Keratinocyte (primary cell): ENCODE data around the gene LSM7. TPM values are rescaled to one million over a fixed set of nuclear protein-coding genes. Genes with fewer than 3 reads are reported as not detected.

Source experiments
- DNase-seq: peaks from one replicate; pipeline ENCODE4 v3.0.0-alpha.2; 2011; ENCODE audit warnings: low read depth, missing footprints, low spot score
- FAIRE-seq: peaks from 2 replicates; lab custom pipeline; 2011; peaks lifted over from hg19 to GRCh38; lab: Jason Lieb, UNC
- H2AFZ ChIP-seq: 2 replicates; pipeline ENCODE4 v1.6.0; 2012; ENCODE audit warnings: low read length, control low read depth, inconsistent platforms; ENCODE audit not compliant: control insufficient read depth
- H3K27ac ChIP-seq: 2 replicates; pipeline ENCODE4 v1.5.1; 2011; ENCODE audit warnings: low read length; ENCODE audit not compliant: control insufficient read depth, insufficient read depth
- H3K27me3 ChIP-seq: 3 replicates; pipeline ENCODE4 v1.6.0; 2011; ENCODE audit warnings: low read length; ENCODE audit not compliant: control insufficient read depth, insufficient read depth; ENCODE audit errors: extremely low read depth
- H3K36me3 ChIP-seq, 2 experiments: 2 replicates in 1 of 2; 3 replicates in 1 of 2; pipeline ENCODE4 v1.5.1; 2011; ENCODE audit warnings: low read length in 2 of 2, mild to moderate bottlenecking in 1 of 2; ENCODE audit not compliant: control insufficient read depth in 2 of 2, insufficient read depth in 2 of 2; ENCODE audit errors: extremely low read depth in 1 of 2
- H3K4me1 ChIP-seq: 3 replicates; pipeline ENCODE4 v1.5.1; 2011; ENCODE audit warnings: low read length; ENCODE audit not compliant: control insufficient read depth, insufficient read depth; ENCODE audit errors: extremely low read depth
- H3K4me2 ChIP-seq: 3 replicates; pipeline ENCODE4 v1.6.0; 2011; ENCODE audit warnings: low read depth, low read length; ENCODE audit not compliant: control insufficient read depth, insufficient read depth; ENCODE audit errors: extremely low read depth
- H3K4me3 ChIP-seq, 3 experiments: fragments of 200-600 bp in 1 of 3; sonication (generic) in 1 of 3; 2 replicates in 2 of 3; 3 replicates in 1 of 3; pipeline ENCODE4 v1.5.1; 2011 to 2016; ENCODE audit warnings: low read length in 3 of 3, mild to moderate bottlenecking in 3 of 3, control low read depth in 2 of 3, inconsistent platforms in 1 of 3, low read depth in 1 of 3, mixed read lengths in 1 of 3, mixed run types in 1 of 3, moderate library complexity in 1 of 3; ENCODE audit not compliant: control insufficient read depth in 2 of 3, insufficient read depth in 2 of 3; ENCODE audit errors: extremely low read depth in 1 of 3
- H3K79me2 ChIP-seq: 2 replicates; pipeline ENCODE4 v1.6.0; 2012; ENCODE audit warnings: low read length; ENCODE audit not compliant: control insufficient read depth, insufficient read depth
- H3K9ac ChIP-seq: 3 replicates; pipeline ENCODE4 v1.6.0; 2011; ENCODE audit warnings: low read length; ENCODE audit not compliant: control insufficient read depth, insufficient read depth; ENCODE audit errors: extremely low read depth
- H3K9me1 ChIP-seq: 3 replicates; pipeline ENCODE4 v1.6.0; 2011; ENCODE audit warnings: low read length; ENCODE audit not compliant: control insufficient read depth, insufficient read depth; ENCODE audit errors: extremely low read depth
- H3K9me3 ChIP-seq: 2 replicates; pipeline ENCODE4 v1.5.1; 2012; ENCODE audit warnings: low read depth, low read length; ENCODE audit not compliant: control insufficient read depth
- H4K20me1 ChIP-seq: 3 replicates; pipeline ENCODE4 v1.6.0; 2011; ENCODE audit warnings: low read length; ENCODE audit not compliant: control insufficient read depth, insufficient read depth; ENCODE audit errors: extremely low read depth
- EZH2 ChIP-seq: IDR thresholded peaks from one replicate; pipeline ENCODE4 v1.6.1; 2012; ENCODE audit warnings: inconsistent platforms, mild to moderate bottlenecking, low read length, moderate library complexity
- dilution Hi-C: fragments of 300-500 bp; cut with MboI; formaldehyde crosslinking; loops from one replicate; pipeline ENCODE4 v1.7.0; 2020; ENCODE audit warnings: low sequenced_read_pairs; ENCODE audit not compliant: extremely low pct_ligation_motif_present
- polyA plus RNA-seq, 5 experiments: library from polyadenylated mRNA; depleted of rRNA in 3 of 5; stranded (reverse) in 3 of 5; stranded (forward) in 1 of 5; unstranded in 1 of 5; fragments of >200 nt; gene quantifications; 1 replicate in 1 of 5; 2 replicates in 3 of 5; 3 replicates in 1 of 5; pipeline versions ENCODE4 v1.2.1 to v1.2.3, GENCODE V29; 2011 to 2012; ENCODE audit warnings: missing spikeins in 2 of 5, low read depth in 1 of 5, low replicate concordance in 1 of 5
- TF ChIP-seq, protein P1 (sequence below), 3 experiments: IDR thresholded peaks in 1 of 3; conservative IDR thresholded peaks in 1 of 3; optimal IDR thresholded peaks in 1 of 3; 2 replicates in 2 of 3; 3 replicates in 1 of 3; pipeline versions ENCODE3 to v1.5.1; 2011; ENCODE audit warnings: low read length in 3 of 3, mild to moderate bottlenecking in 3 of 3, moderate library complexity in 2 of 3, control low read depth in 1 of 3, inconsistent platforms in 1 of 3; ENCODE audit not compliant: insufficient read depth in 2 of 3; ENCODE audit errors: extremely low read depth in 1 of 3

Gene LSM7
- polyA plus RNA-seq, 1 donor (not counting 4 experiments of a cell fraction or from before 2014, with no cell fraction given), result 243 TPM

DNA sequence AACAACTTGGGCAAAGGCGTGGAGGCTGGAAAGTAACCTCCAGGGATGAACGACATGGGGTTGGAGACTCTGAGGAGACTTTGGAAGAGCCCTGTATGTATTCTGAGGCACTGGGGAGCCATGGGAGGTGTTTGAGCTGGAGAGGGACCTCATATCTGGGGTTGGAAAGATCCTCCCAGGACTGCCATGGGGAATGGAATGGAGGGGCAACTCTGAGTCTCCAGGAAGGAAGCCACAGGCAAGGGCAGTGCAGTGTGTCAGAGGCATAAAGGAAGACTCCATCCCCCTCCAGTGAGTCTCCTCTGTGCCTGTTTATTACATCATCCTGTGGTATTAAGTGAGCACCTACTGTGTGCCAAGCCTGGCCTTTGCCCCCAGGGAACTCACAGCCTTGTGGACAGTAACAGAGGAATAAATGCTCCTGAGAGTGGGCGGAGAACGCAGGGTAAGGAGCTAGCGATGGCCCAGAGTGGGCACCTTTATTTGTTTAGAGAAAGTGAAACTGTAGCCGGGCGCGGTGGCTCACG is 54.1 kb downstream of the LSM7 start:
- H3K4me2 ChIP-seq, result no peak overlapping the region
- no peak overlapping the region for H3K9ac ChIP-seq
- H3K27me3 ChIP-seq, result no peaks in the 10 kb centered on the region
- H3K9me1 ChIP-seq, result no peaks in the 10 kb centered on the region
- TF ChIP-seq, protein P1, sequence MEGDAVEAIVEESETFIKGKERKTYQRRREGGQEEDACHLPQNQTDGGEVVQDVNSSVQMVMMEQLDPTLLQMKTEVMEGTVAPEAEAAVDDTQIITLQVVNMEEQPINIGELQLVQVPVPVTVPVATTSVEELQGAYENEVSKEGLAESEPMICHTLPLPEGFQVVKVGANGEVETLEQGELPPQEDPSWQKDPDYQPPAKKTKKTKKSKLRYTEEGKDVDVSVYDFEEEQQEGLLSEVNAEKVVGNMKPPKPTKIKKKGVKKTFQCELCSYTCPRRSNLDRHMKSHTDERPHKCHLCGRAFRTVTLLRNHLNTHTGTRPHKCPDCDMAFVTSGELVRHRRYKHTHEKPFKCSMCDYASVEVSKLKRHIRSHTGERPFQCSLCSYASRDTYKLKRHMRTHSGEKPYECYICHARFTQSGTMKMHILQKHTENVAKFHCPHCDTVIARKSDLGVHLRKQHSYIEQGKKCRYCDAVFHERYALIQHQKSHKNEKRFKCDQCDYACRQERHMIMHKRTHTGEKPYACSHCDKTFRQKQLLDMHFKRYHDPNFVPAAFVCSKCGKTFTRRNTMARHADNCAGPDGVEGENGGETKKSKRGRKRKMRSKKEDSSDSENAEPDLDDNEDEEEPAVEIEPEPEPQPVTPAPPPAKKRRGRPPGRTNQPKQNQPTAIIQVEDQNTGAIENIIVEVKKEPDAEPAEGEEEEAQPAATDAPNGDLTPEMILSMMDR (optimal IDR thresholded peaks at IDR 0.05 in 1 of 3, IDR thresholded peaks at IDR 0.05 in 1 of 3, conservative IDR thresholded peaks at IDR 0.05 in 1 of 3; ENCODE audit: extremely low read depth in 1 of 3, insufficient read depth in 2 of 3, low read length in 3 of 3), result no peak
- no peak for TF ChIP-seq EZH2
- H3K27ac ChIP-seq, result no peak overlapping the region
- no peak overlapping the region for H2AFZ ChIP-seq
- FAIRE-seq (no peak), DNase-seq (no peak)
- no peaks in the 10 kb centered on the region for H3K9me3 ChIP-seq
- dilution Hi-C loops, result no loop called here
- H3K36me3 ChIP-seq, result peaks cover 13 to 16% of the 10 kb centered on the region in 2 experiments
- H3K79me2 ChIP-seq, result peaks cover 44% of the 10 kb centered on the region
- H4K20me1 ChIP-seq, result peaks cover 33% of the 10 kb centered on the region
- peaks cover 15% of the 10 kb centered on the region for H3K4me1 ChIP-seq
- no peak overlapping the region for H3K4me3 ChIP-seq

DNA sequence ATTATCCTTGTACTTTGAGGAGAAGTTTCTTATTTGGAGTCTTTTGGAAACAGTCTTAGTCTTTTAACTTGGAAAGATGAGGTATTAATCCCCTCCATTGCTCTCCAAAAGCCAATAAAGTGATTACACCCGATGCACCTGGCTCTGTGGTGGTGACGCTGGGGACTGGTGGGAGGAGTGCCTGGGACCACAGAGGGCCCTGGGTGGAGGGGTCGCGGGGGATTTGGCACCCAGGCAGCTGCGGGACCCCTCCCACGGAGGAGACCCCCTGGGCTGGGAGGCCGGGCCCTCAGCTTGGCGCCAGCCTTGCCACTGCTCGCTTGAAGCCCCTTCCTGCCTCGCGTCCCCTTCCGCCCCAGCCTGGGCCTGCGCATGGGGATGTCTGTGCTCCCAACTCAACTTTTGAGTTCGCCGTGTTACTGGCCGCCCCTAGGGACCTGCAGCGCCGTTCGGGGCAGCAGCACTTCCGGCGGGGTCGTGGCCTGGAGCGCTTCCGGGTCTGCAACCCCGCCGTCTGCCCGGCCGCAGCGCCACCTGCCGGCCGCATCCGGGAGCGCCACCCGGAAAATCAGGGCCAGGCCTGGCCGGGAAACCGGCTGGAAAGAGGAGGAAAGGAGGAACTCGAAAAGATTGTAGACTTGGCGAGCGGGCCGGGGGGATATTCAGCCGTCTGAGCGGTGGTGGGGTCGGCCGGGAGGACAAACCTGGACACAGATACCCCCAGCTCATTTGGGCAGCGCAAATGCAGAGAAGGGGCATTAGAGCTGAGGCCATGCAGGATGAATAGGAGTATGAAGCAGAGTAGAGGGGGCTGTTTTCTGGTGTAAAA is 54.8 kb downstream of the LSM7 start:
- H3K9ac ChIP-seq, result peak overlapping the region; percentile 41
- no peak overlapping the region for H2AFZ ChIP-seq
- H3K27me3 ChIP-seq, result no peaks in the 10 kb centered on the region
- dilution Hi-C loops, result no loop called here
- peaks cover 17% of the 10 kb centered on the region for H3K4me1 ChIP-seq
- no peak overlapping the region for H3K4me3 ChIP-seq
- no peaks in the 10 kb centered on the region for H3K9me1 ChIP-seq
- TF ChIP-seq, protein P1 (optimal IDR thresholded peaks at IDR 0.05 in 1 of 3, IDR thresholded peaks at IDR 0.05 in 1 of 3, conservative IDR thresholded peaks at IDR 0.05 in 1 of 3; ENCODE audit: extremely low read depth in 1 of 3, insufficient read depth in 2 of 3, low read length in 3 of 3), result peak; percentile 78 to 91 (median 80)
- no peak for TF ChIP-seq EZH2
- H3K79me2 ChIP-seq, result peaks cover 44% of the 10 kb centered on the region
- peaks cover 33% of the 10 kb centered on the region for H4K20me1 ChIP-seq
- no peak overlapping the region for H3K27ac ChIP-seq
- peak; percentile 69 for FAIRE-seq
- H3K36me3 ChIP-seq, result peaks cover 13 to 16% of the 10 kb centered on the region in 2 experiments
- H3K4me2 ChIP-seq, result peak overlapping the region; percentile 62
- H3K9me3 ChIP-seq, result no peaks in the 10 kb centered on the region
- DNase-seq, result no peak

Other genes starting within 250 kb of the LSM7 start
- gene MOB3A, start 232.3 kb downstream of the LSM7 start, polyA plus RNA-seq, result 24.1 to 61.8 TPM (median 34.2 TPM) in 3 replicates
- gene IZUMO4, start 231.7 kb downstream of the LSM7 start, polyA plus RNA-seq, result 6.0 to 14.9 TPM (median 6.7 TPM) in 3 replicates
- gene AP3D1, start 177.0 kb downstream of the LSM7 start, polyA plus RNA-seq, result 51.1 to 108 TPM (median 56.1 TPM) in 3 replicates
- 3.0 to 4.6 TPM (median 3.3 TPM) in 3 replicates for gene DOT1L, start 164.7 kb downstream of the LSM7 start, polyA plus RNA-seq
- 36.8 to 53.1 TPM (median 46.8 TPM) in 3 replicates for gene PLEKHJ1, start 92.3 kb downstream of the LSM7 start, polyA plus RNA-seq
- gene SF3A2, start 91.8 kb downstream of the LSM7 start, polyA plus RNA-seq, result 4.7 to 24.1 TPM (median 4.7 TPM) in 3 replicates
- gene AMH, start 79.3 kb downstream of the LSM7 start, polyA plus RNA-seq, result 0.02 to 0.15 TPM (median 0.07 TPM) in 3 replicates
- gene JSRP1, start 72.2 kb downstream of the LSM7 start, polyA plus RNA-seq, result not detected in 3 replicates
- not detected in 3 replicates for gene PEAK3, start 46.4 kb downstream of the LSM7 start, polyA plus RNA-seq
- gene LINGO3, start 20.4 kb downstream of the LSM7 start, polyA plus RNA-seq, result not detected in 3 replicates
- gene SPPL2B, start 98 bp upstream of the LSM7 start, polyA plus RNA-seq, result 9.3 to 20.9 TPM (median 13.5 TPM) in 3 replicates
- not detected in 3 replicates for gene TMPRSS9, start 31.7 kb upstream of the LSM7 start, polyA plus RNA-seq
- gene TIMM13, start 99.0 kb upstream of the LSM7 start, polyA plus RNA-seq, result 38.8 to 64.3 TPM (median 45.0 TPM) in 3 replicates
- gene LMNB2, start 128.4 kb upstream of the LSM7 start, polyA plus RNA-seq, result 55.7 to 84.8 TPM (median 80.1 TPM) in 3 replicates
- gene GADD45B, start 147.5 kb upstream of the LSM7 start, polyA plus RNA-seq, result 20.6 to 32.4 TPM (median 26.8 TPM) in 3 replicates